Measurements from ENCODE around the gene HK1. TPM values are rescaled to one million over a fixed set of nuclear protein-coding genes. Genes with fewer than 3 reads are reported as not detected.
A peak's percentile ranks its signal among the peaks of the same experiment; 100 is the strongest.

The HK1 gene
- total and polyA plus RNA-seq, 7 experiments from 2014 or later = 60.1 to 144 (median 83.8) TPM

- peaks cover 21 to 50% of the 10 kb centered on the region in 2 donors for H3K4me1 ChIP-seq (ENCODE audit: control insufficient read depth in 2 of 2, insufficient read depth in 2 of 2, low read length in 2 of 2)
- intact Hi-C loops (cut with micrococcal nuclease) = no loop called here
- peaks cover 0 to 20% (median 7%) of the 10 kb centered on the region in 5 donors for H3K36me3 Mint-ChIP-seq
- ChIA-PET CTCF (interaction anchor here (0.5 kb wide), 1 partner anchor 1460 kb away, joined by 3 read pairs; no protein-coding TSS in a partner anchor), POLR2A (interaction anchor here (2.6 kb wide), 1 partner anchor 10 kb away, joined by 9 read pairs; no protein-coding TSS in a partner anchor)
- no peaks in the 10 kb centered on the region for H3K9me3 ChIP-seq (ENCODE audit: control insufficient read depth in 2 of 3, low read length in 3 of 3)
- H3K27me3 ChIP-seq (ENCODE audit: control insufficient read depth in 2 of 2, insufficient read depth in 2 of 2, low read length in 2 of 2) = no peaks in the 10 kb centered on the region
- no peak for ATAC-seq
- no peaks in the 10 kb centered on the region for H3K27me3 Mint-ChIP-seq
- H3K27ac ChIP-seq (ENCODE audit: low read depth, low read length) = no peak overlapping the region
- H3K4me1 Mint-ChIP-seq = peaks cover 59 to 94% (median 73%) of the 10 kb centered on the region in 7 donors
- DNase-seq = no peak
- no peak overlapping the region for H3K4me3 ChIP-seq (ENCODE audit: low read length)
- H3K4me3 Mint-ChIP-seq = peak overlapping the region in 4 of 10 donors; percentile 2 to 21 (median 13)
- peak overlapping the region in 8 of 9 donors; percentile 36 to 91 (median 70) for H3K27ac Mint-ChIP-seq
- peaks cover 0 to 8% (median 0%) of the 10 kb centered on the region in 11 donors for H3K9me3 Mint-ChIP-seq
- H3K36me3 ChIP-seq (ENCODE audit: control insufficient read depth in 2 of 3, insufficient read depth in 3 of 3, low read length in 3 of 3) = no peaks in the 10 kb centered on the region
These were observed 59.8 kb downstream of the HK1 start for GRCh38 chr10:69338133-69338456.

DNA sequence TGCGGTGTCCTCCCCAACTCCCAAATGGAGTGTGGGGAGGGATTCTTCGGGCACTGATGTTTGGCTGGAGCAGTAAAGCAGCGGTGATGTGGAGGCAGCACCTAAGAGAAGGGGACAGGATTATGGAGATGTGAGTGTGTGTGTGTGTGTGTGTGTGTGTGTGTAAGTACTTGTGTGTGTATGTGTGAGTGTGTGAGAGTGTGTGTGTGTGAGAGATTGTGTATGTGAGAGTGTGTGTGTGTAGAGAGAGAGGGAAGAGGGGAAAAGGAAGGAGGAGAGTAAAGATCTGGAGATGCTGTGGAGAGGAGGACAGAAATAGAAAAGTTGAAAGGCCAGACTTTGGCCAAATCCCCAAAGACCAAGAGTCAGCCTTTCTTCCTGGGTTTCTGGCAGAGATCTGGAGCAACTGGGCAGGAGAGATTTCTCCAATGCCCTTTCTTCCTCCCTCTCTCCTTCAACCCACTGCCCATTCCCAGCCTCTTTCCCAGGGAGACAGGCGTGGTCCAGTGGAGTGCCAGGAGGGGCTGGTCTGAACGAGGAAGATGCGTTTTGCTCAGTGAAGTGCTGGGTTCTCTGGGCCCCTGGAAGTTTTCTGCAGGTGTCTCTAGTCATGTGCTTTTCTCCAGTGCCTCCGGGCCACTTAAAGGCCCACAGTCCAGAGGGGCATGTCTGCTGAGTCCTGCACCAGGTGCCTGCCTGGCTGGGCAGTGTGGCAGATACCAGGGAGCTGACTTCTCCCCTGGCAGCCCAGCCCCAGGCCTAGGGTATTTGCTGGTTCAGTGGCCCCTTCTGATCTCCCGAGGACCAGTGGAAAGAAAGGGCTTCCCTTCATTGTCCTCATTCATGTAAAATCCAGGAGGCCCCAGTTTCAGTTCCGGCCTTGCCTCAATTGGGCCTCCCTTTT is 60.5 kb downstream of the HK1 start:
- Mint-ChIP-seq H3K36me3 (peaks cover 4 to 23% (median 8%) of the 10 kb centered on the region in 5 donors), H3K4me3 (peak overlapping the region in 5 of 10 donors; percentile 10 to 40 (median 29)), H3K27me3 (no peaks in the 10 kb centered on the region), H3K27ac (peak overlapping the region; percentile 60 to 91 (median 76)), H3K4me1 (peaks cover 64 to 94% (median 78%) of the 10 kb centered on the region in 7 donors), H3K9me3 (peaks cover 0 to 8% (median 0%) of the 10 kb centered on the region in 11 donors)
- no peak overlapping the region for H3K4me3 ChIP-seq (ENCODE audit: low read length)
- peaks cover 21 to 48% of the 10 kb centered on the region in 2 donors for H3K4me1 ChIP-seq (ENCODE audit: control insufficient read depth in 2 of 2, insufficient read depth in 2 of 2, low read length in 2 of 2)
- H3K27ac ChIP-seq (ENCODE audit: low read depth, low read length) = no peak overlapping the region
- ChIA-PET CTCF (no interaction called here), POLR2A (interaction anchor here (0.8 to 2.6 kb wide), 7 partner anchors 10 to 46 kb away, joined by 3 to 9 read pairs (median 4); no protein-coding TSS in a partner anchor)
- peaks cover 0 to 2% (median 0%) of the 10 kb centered on the region in 3 experiments for H3K36me3 ChIP-seq (ENCODE audit: control insufficient read depth in 2 of 3, insufficient read depth in 3 of 3, low read length in 3 of 3)
- DNase-seq (no peak), ATAC-seq (no peak)
- intact Hi-C loops (cut with micrococcal nuclease) = no loop called here
- no peaks in the 10 kb centered on the region for H3K9me3 ChIP-seq (ENCODE audit: control insufficient read depth in 2 of 3, low read length in 3 of 3)
- no peaks in the 10 kb centered on the region for H3K27me3 ChIP-seq (ENCODE audit: control insufficient read depth in 2 of 2, insufficient read depth in 2 of 2, low read length in 2 of 2)

- H3K36me3 Mint-ChIP-seq = peaks cover 9 to 30% (median 13%) of the 10 kb centered on the region in 5 donors
- peaks cover 0 to 8% (median 0%) of the 10 kb centered on the region in 11 donors for H3K9me3 Mint-ChIP-seq
- POLR2A ChIA-PET = interaction anchor here (1.1 to 1.9 kb wide), 3 partner anchors 12 to 21 kb away, joined by 3 to 5 read pairs (median 4); no protein-coding TSS in a partner anchor
- no peaks in the 10 kb centered on the region for H3K27me3 Mint-ChIP-seq
- peak overlapping the region in 6 of 9 donors; percentile 31 to 77 (median 50) for H3K27ac Mint-ChIP-seq
- CTCF ChIA-PET = no interaction called here
- H3K4me3 Mint-ChIP-seq = no peak overlapping the region
- no peak for ATAC-seq
- peaks cover 66 to 94% (median 79%) of the 10 kb centered on the region in 7 donors for H3K4me1 Mint-ChIP-seq
- no peak for DNase-seq
- intact Hi-C loops (cut with micrococcal nuclease) = no loop called here
- no peak overlapping the region for H3K27ac ChIP-seq (ENCODE audit: low read depth, low read length)
- peaks cover 29 to 51% of the 10 kb centered on the region in 2 donors for H3K4me1 ChIP-seq (ENCODE audit: control insufficient read depth in 2 of 2, insufficient read depth in 2 of 2, low read length in 2 of 2)
- H3K4me3 ChIP-seq (ENCODE audit: low read length) = no peak overlapping the region
- H3K27me3 ChIP-seq (ENCODE audit: control insufficient read depth in 2 of 2, insufficient read depth in 2 of 2, low read length in 2 of 2) = no peaks in the 10 kb centered on the region
- peaks cover 0 to 6% (median 0%) of the 10 kb centered on the region in 3 experiments for H3K36me3 ChIP-seq (ENCODE audit: control insufficient read depth in 2 of 3, insufficient read depth in 3 of 3, low read length in 3 of 3)
- no peaks in the 10 kb centered on the region for H3K9me3 ChIP-seq (ENCODE audit: control insufficient read depth in 2 of 3, low read length in 3 of 3)
These were observed 62.4 kb downstream of the HK1 start for GRCh38 chr10:69340695-69341094.

- no peak for DNase-seq
- POLR2A ChIA-PET = interaction anchor here (0.6 to 3.9 kb wide), 10 partner anchors 7 to 31 kb away, joined by 3 to 12 read pairs (median 7); no protein-coding TSS in a partner anchor
- H3K27me3 ChIP-seq (ENCODE audit: control insufficient read depth in 2 of 2, insufficient read depth in 2 of 2, low read length in 2 of 2) = no peaks in the 10 kb centered on the region
- H3K4me1 ChIP-seq (ENCODE audit: control insufficient read depth in 2 of 2, insufficient read depth in 2 of 2, low read length in 2 of 2) = peaks cover 35 to 52% of the 10 kb centered on the region in 2 donors
- Mint-ChIP-seq H3K36me3 (peaks cover 11 to 34% (median 16%) of the 10 kb centered on the region in 5 donors), H3K9me3 (peaks cover 0 to 8% (median 0%) of the 10 kb centered on the region in 11 donors), H3K4me1 (peaks cover 71 to 94% (median 82%) of the 10 kb centered on the region in 7 donors), H3K27me3 (no peaks in the 10 kb centered on the region), H3K4me3 (peak overlapping the region in 9 of 10 donors; percentile 25 to 80 (median 76)), H3K27ac (peak overlapping the region; percentile 75 to 97 (median 94))
- intact Hi-C loops (cut with micrococcal nuclease) = loop anchor here (1.0 to 2.0 kb wide), 3 partner anchors 16 to 25 kb away; no protein-coding TSS in a partner anchor
- CTCF ChIA-PET = no interaction called here
- H3K36me3 ChIP-seq (ENCODE audit: control insufficient read depth in 2 of 3, insufficient read depth in 3 of 3, low read length in 3 of 3) = peaks cover 0 to 6% (median 0%) of the 10 kb centered on the region in 3 experiments
- H3K9me3 ChIP-seq (ENCODE audit: control insufficient read depth in 2 of 3, low read length in 3 of 3) = no peaks in the 10 kb centered on the region
- peak overlapping the region; percentile 73 for H3K27ac ChIP-seq (ENCODE audit: low read depth, low read length)
- no peak overlapping the region for H3K4me3 ChIP-seq (ENCODE audit: low read length)
- ATAC-seq = no peak
These were observed 65.6 kb downstream of the HK1 start for GRCh38 chr10:69343905-69344304.

DNA sequence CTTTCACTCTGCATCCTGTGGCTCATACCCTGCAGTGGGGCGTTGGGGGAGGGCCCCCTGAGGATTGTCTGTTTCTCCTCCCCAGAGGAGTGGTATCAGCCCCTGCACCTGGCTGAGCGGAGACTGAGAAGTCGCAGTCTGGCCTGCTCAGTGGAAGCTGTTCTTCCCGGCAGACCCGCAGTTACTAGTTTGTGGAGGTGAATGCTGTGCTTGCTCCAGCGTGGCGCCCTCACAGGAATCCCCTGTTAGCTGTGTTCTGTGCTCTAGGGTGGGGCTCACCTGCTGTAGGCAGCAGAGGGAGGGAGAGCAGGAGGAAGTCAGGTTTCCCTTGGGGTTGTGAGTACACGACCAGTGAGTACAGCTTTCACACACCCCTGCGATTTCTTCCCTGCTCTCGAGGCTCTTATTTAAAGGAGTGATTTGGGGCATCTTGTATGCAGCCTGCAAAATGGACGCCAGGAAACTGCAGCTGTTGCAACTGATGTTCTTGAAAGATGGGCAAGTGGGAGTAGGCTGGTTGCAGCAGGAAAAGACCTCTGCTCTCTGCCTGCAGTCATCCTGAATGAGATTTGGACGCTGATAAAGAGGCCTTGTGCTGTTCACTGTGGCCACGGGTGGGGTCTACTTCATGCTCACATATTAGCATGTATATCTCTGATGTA is 66.4 kb downstream of the HK1 start:
- Mint-ChIP-seq H3K36me3 (peaks cover 11 to 36% (median 16%) of the 10 kb centered on the region in 5 donors), H3K27ac (peak overlapping the region; percentile 75 to 97 (median 94)), H3K4me1 (peaks cover 69 to 94% (median 83%) of the 10 kb centered on the region in 7 donors), H3K27me3 (no peaks in the 10 kb centered on the region), H3K4me3 (peak overlapping the region; percentile 26 to 80 (median 77)), H3K9me3 (peaks cover 0 to 8% (median 0%) of the 10 kb centered on the region in 11 donors)
- Histone ChIP-seq H3K4me3 (ENCODE audit: low read length) (no peak overlapping the region), H3K36me3 (ENCODE audit: control insufficient read depth in 2 of 3, insufficient read depth in 3 of 3, low read length in 3 of 3) (peaks cover 0 to 7% (median 1%) of the 10 kb centered on the region in 3 experiments), H3K27ac (ENCODE audit: low read depth, low read length) (peak overlapping the region; percentile 73), H3K9me3 (ENCODE audit: control insufficient read depth in 2 of 3, low read length in 3 of 3) (no peaks in the 10 kb centered on the region), H3K27me3 (ENCODE audit: control insufficient read depth in 2 of 2, insufficient read depth in 2 of 2, low read length in 2 of 2) (no peaks in the 10 kb centered on the region), H3K4me1 (ENCODE audit: control insufficient read depth in 2 of 2, insufficient read depth in 2 of 2, low read length in 2 of 2) (peaks cover 43 to 53% of the 10 kb centered on the region in 2 donors)
- ChIA-PET POLR2A (interaction anchor here (0.6 to 3.9 kb wide), 14 partner anchors 8 to 78 kb away, joined by 3 to 17 read pairs (median 6); no protein-coding TSS in a partner anchor), CTCF (no interaction called here)
- ATAC-seq = peak; percentile 78
- intact Hi-C loops (cut with micrococcal nuclease) = loop anchor here (1.0 to 2.0 kb wide), 4 partner anchors 10 to 26 kb away; no protein-coding TSS in a partner anchor
- peak in 7 of 9 donors; percentile 30 to 45 (median 36) for DNase-seq

- H3K27me3 ChIP-seq (ENCODE audit: control insufficient read depth in 2 of 2, insufficient read depth in 2 of 2, low read length in 2 of 2) = no peaks in the 10 kb centered on the region
- POLR2A ChIA-PET = interaction anchor here (0.9 to 3.9 kb wide), 11 partner anchors 10 to 77 kb away, joined by 3 to 17 read pairs (median 9); no protein-coding TSS in a partner anchor
- intact Hi-C loops (cut with micrococcal nuclease) = loop anchor here (1.0 to 2.0 kb wide), 3 partner anchors 9 to 27 kb away; no protein-coding TSS in a partner anchor
- peak overlapping the region; percentile 73 for H3K27ac ChIP-seq (ENCODE audit: low read depth, low read length)
- H3K36me3 ChIP-seq (ENCODE audit: control insufficient read depth in 2 of 3, insufficient read depth in 3 of 3, low read length in 3 of 3) = peaks cover 0 to 12% (median 5%) of the 10 kb centered on the region in 3 experiments
- no peaks in the 10 kb centered on the region for H3K9me3 ChIP-seq (ENCODE audit: control insufficient read depth in 2 of 3, low read length in 3 of 3)
- H3K4me1 ChIP-seq (ENCODE audit: control insufficient read depth in 2 of 2, insufficient read depth in 2 of 2, low read length in 2 of 2) = peaks cover 47 to 59% of the 10 kb centered on the region in 2 donors
- peaks cover 0 to 8% (median 0%) of the 10 kb centered on the region in 11 donors for H3K9me3 Mint-ChIP-seq
- H3K4me1 Mint-ChIP-seq = peaks cover 72 to 96% (median 83%) of the 10 kb centered on the region in 7 donors
- H3K4me3 ChIP-seq (ENCODE audit: low read length) = no peak overlapping the region
- CTCF ChIA-PET = interaction anchor here (0.6 kb wide), 1 partner anchor 48 kb away, joined by 3 read pairs; no protein-coding TSS in a partner anchor
- H3K27me3 Mint-ChIP-seq = no peaks in the 10 kb centered on the region
- H3K36me3 Mint-ChIP-seq = peaks cover 11 to 41% (median 19%) of the 10 kb centered on the region in 5 donors
- DNase-seq = no peak
- H3K4me3 Mint-ChIP-seq = peak overlapping the region; percentile 26 to 80 (median 77)
- peak overlapping the region; percentile 75 to 97 (median 95) for H3K27ac Mint-ChIP-seq
- ATAC-seq = peak; percentile 22
These were observed 67.1 kb downstream of the HK1 start for GRCh38 chr10:69345402-69345801.

All from naive thymus-derived CD4-positive, alpha-beta T cell (primary cell).